Activated naive CD8-positive, alpha-beta T cell (primary cell): ENCODE results near the gene UBA1.

ENCODE experiments used
- H3K27ac Mint-ChIP-seq: one replicate; pipeline ENCODE4 v1.8.0; 2021; ENCODE audit warnings: mixed read lengths
- H3K27me3 Mint-ChIP-seq: one replicate; pipeline ENCODE4 v1.8.0; 2021; ENCODE audit warnings: mixed read lengths
- H3K36me3 Mint-ChIP-seq: one replicate; pipeline ENCODE4 v1.8.0; 2021; ENCODE audit warnings: mixed read lengths
- H3K4me1 Mint-ChIP-seq: one replicate; pipeline ENCODE4 v1.8.0; 2021; ENCODE audit warnings: low read depth, mixed read lengths
- H3K4me3 Mint-ChIP-seq: one replicate; pipeline ENCODE4 v1.8.0; 2021; ENCODE audit warnings: mild to moderate bottlenecking, mixed read lengths
- H3K9me3 Mint-ChIP-seq: one replicate; pipeline ENCODE4 v1.8.0; 2021; ENCODE audit warnings: low read depth, mixed read lengths

The UBA1 gene

GRCh38 chrX:47193475-47194193 lies at the start of gene UBA1:
Gene UBA1 (plus strand): TSS chrX:47193829. CDS start chrX:47198803, 4,974 bp downstream.
- peaks cover 47% of the 10 kb centered on the region for H3K4me1 Mint-ChIP-seq

GRCh38 chrX:47143894-47144625 lies 49.6 kb upstream of the UBA1 start:
- Mint-ChIP-seq H3K27me3 (no peaks in the 10 kb centered on the region), H3K36me3 (peaks cover 2% of the 10 kb centered on the region), H3K4me1 (peaks cover 28% of the 10 kb centered on the region)

More at GRCh38 chrX:47193475-47194193, at the start of gene UBA1:
- Mint-ChIP-seq H3K27ac (peak within 1 kb of the TSS; percentile 93), H3K4me3 (peak within 1 kb of the TSS; percentile 94), H3K36me3 (no peaks in the 10 kb centered on the region), H3K9me3 (no peaks in the 10 kb centered on the region), H3K27me3 (no peaks in the 10 kb centered on the region)

GRCh38 chrX:47144626-47145394 lies 48.8 kb upstream of the UBA1 start, which contains the start of the genes NDUFB11 and RBM10:
Gene NDUFB11 (minus strand): TSS chrX:47144702. CDS start chrX:47144679, 23 bp downstream.
Gene RBM10 (plus strand): TSS chrX:47145221. CDS start chrX:47147482, 2,261 bp downstream.
- H3K27ac Mint-ChIP-seq: peak within 1 kb of the TSS; percentile 99
- no peaks in the 10 kb centered on the region for H3K27me3 Mint-ChIP-seq
- no peaks in the 10 kb centered on the region for H3K9me3 Mint-ChIP-seq
- peak within 1 kb of the TSS; percentile 97 for H3K4me3 Mint-ChIP-seq
- H3K4me1 Mint-ChIP-seq: peaks cover 28% of the 10 kb centered on the region
- H3K36me3 Mint-ChIP-seq: peaks cover 2% of the 10 kb centered on the region

More at GRCh38 chrX:47143894-47144625, 49.6 kb upstream of the UBA1 start:
- Mint-ChIP-seq H3K9me3 (no peaks in the 10 kb centered on the region), H3K27ac (peak overlapping the region; percentile 99), H3K4me3 (peak overlapping the region; percentile 97)

DNA sequence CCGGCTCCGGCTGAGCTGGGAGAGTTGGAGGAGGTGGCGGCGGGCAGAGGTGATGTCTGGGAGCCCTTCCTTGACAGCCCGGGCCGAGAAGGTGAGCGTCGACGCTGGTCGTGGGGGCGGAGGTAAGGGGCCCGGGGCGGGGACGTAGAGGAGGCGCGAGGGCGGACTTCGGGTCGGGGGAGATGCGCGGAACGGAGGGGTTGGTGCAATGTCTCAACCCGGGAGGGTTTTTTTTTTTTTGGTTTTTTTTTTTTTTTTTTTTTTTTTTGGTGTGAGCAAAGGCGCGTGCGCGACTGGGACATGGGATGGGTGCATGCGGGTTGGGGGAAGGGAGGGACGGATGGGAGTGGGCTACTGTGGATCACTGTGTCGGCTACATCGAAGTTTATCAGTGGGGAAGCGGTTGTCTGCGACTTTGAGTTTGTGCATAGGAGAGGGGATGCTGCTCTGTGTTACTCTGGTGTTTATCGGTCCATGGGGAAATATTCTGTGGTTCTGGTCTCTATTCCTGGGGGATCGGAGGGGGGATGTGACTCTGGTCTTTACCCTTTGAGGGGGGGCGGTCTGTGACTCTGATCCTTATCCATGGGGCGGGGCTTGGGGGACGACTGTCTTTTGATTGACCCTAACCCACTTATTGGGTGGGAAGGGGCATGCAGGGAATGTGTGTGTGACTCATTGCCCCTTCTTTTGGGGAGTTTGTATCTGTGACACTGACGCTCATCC lies 48.1 kb upstream of the UBA1 start:
- Mint-ChIP-seq H3K9me3 (no peaks in the 10 kb centered on the region), H3K27ac (peak overlapping the region; percentile 99), H3K4me3 (peak overlapping the region; percentile 97), H3K36me3 (peaks cover 2% of the 10 kb centered on the region), H3K27me3 (no peaks in the 10 kb centered on the region), H3K4me1 (peaks cover 31% of the 10 kb centered on the region)

GRCh38 chrX:47146121-47146935 lies 47.3 kb upstream of the UBA1 start:
- Mint-ChIP-seq H3K4me3 (peak overlapping the region; percentile 97), H3K4me1 (peaks cover 34% of the 10 kb centered on the region), H3K36me3 (peaks cover 2% of the 10 kb centered on the region), H3K27me3 (no peaks in the 10 kb centered on the region), H3K27ac (peak overlapping the region; percentile 99), H3K9me3 (no peaks in the 10 kb centered on the region)

- H3K4me3 Mint-ChIP-seq: peak overlapping the region; percentile 97
- H3K4me1 Mint-ChIP-seq: peaks cover 36% of the 10 kb centered on the region
- H3K27ac Mint-ChIP-seq: peak overlapping the region; percentile 61
- H3K9me3 Mint-ChIP-seq: no peaks in the 10 kb centered on the region
- peaks cover 2% of the 10 kb centered on the region for H3K36me3 Mint-ChIP-seq
- no peaks in the 10 kb centered on the region for H3K27me3 Mint-ChIP-seq
Measured at GRCh38 chrX:47146936-47147859, 46.4 kb upstream of the UBA1 start.

GRCh38 chrX:47148946-47149345 lies 44.7 kb upstream of the UBA1 start:
- Mint-ChIP-seq H3K27ac (no peak overlapping the region), H3K36me3 (no peaks in the 10 kb centered on the region), H3K4me1 (peaks cover 28% of the 10 kb centered on the region), H3K27me3 (no peaks in the 10 kb centered on the region), H3K4me3 (no peak overlapping the region), H3K9me3 (no peaks in the 10 kb centered on the region)

DNA sequence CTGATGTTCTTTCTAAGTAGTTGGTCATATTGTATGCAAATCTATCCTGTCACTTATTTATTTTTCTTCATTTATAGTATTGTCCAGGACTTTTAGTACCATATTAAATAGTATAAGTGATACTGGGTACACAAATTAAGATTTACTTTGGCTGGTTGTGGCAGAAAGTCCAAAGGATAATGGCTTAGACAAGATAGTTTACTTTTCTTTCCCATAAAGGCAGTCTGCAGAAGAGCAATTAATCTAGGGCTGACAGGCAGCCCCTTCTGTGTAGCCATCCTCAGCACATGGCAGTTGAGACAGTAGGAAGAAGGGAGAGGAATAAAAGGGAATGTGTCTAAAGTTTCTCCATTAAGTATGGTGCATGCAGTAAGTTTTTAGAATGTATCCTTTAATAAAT lies 42.2 kb upstream of the UBA1 start:
- Mint-ChIP-seq H3K4me3 (no peak overlapping the region), H3K4me1 (peaks cover 25% of the 10 kb centered on the region), H3K9me3 (no peaks in the 10 kb centered on the region), H3K27me3 (no peaks in the 10 kb centered on the region), H3K27ac (no peak overlapping the region), H3K36me3 (no peaks in the 10 kb centered on the region)

GRCh38 chrX:47156611-47157520 lies 36.8 kb upstream of the UBA1 start:
- Mint-ChIP-seq H3K4me1 (peaks cover 10% of the 10 kb centered on the region), H3K4me3 (no peak overlapping the region), H3K27ac (no peak overlapping the region), H3K27me3 (no peaks in the 10 kb centered on the region), H3K9me3 (no peaks in the 10 kb centered on the region), H3K36me3 (no peaks in the 10 kb centered on the region)

DNA sequence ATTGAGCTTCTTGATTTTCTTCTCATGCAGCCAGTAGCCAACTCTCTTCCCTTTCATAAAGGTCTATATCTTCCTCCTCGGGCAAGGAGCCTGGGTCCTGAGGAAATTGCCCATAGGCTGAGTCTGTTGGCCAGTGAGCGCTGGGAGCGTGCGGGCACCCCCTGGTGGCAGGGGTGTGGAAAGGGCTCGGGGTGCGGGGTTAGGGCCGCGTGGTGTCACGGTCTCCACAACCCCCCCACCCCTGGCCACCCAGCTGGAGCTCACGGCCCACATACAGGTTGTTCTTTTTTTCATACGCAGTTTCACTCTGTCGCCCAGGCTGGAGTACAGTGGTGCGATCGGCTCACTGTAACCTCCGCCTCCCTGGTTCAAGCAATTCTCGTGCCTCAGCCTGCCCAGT lies 35.5 kb upstream of the UBA1 start:
- H3K4me1 Mint-ChIP-seq: peaks cover 12% of the 10 kb centered on the region
- no peaks in the 10 kb centered on the region for H3K9me3 Mint-ChIP-seq
- no peak overlapping the region for H3K27ac Mint-ChIP-seq
- H3K27me3 Mint-ChIP-seq: no peaks in the 10 kb centered on the region
- H3K36me3 Mint-ChIP-seq: no peaks in the 10 kb centered on the region
- H3K4me3 Mint-ChIP-seq: no peak overlapping the region

- no peak overlapping the region for H3K27ac Mint-ChIP-seq
- no peaks in the 10 kb centered on the region for H3K9me3 Mint-ChIP-seq
Measured at GRCh38 chrX:47158781-47159180, 34.8 kb upstream of the UBA1 start.

DNA sequence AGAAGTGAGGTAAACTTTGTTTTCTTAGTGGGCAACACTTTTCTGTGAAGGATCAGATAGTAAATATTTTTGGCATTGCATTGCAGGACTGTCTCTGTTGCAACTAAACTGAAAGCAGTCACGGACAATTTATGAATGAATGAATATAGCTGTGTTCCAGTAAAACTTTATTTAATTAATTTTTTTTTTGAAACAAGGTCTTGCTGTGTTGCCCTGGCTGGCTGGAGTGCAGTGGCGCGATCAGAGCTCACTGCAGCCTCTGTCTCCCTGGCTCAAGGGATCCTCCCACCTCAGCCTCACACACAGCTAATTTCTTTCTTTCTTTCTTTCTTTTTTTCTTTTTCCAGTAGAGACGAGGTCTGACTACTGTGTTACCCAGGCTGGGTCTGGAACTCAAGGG lies 32.8 kb upstream of the UBA1 start:
- no peak overlapping the region for H3K4me3 Mint-ChIP-seq
- H3K4me1 Mint-ChIP-seq: peaks cover 11% of the 10 kb centered on the region
- no peaks in the 10 kb centered on the region for H3K36me3 Mint-ChIP-seq
- peak overlapping the region; percentile 34 for H3K27ac Mint-ChIP-seq
- no peaks in the 10 kb centered on the region for H3K27me3 Mint-ChIP-seq
- H3K9me3 Mint-ChIP-seq: no peaks in the 10 kb centered on the region

More at GRCh38 chrX:47158781-47159180, 34.8 kb upstream of the UBA1 start:
- Mint-ChIP-seq H3K27me3 (no peaks in the 10 kb centered on the region), H3K36me3 (no peaks in the 10 kb centered on the region), H3K4me3 (no peak overlapping the region), H3K4me1 (peaks cover 11% of the 10 kb centered on the region)
